HG03354 (cell line): ENCODE measurements around the gene SIGLEC7.

Source experiments
- ATAC-seq: cut with Tn5 transposase; IDR thresholded peaks from one replicate; pipeline ENCODE4 v1.9.1; 2021; ENCODE audit warnings: mild to moderate bottlenecking; ENCODE audit not compliant: unreplicated experiment, poor library complexity, severe bottlenecking

The SIGLEC7 gene

DNA sequence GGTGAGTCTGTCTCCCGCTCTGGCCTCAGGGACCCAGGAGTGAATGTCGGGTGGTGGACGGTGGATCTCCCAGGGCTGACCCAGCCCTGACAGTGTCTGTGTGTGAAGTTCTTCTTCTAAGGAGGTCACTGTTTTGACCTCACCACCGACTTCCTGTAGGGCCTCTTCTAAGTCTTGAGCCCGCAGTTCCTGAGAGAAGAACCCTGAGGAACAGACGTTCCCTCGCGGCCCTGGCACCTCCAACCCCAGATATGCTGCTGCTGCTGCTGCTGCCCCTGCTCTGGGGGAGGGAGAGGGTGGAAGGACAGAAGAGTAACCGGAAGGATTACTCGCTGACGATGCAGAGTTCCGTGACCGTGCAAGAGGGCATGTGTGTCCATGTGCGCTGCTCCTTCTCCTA is at the start of gene SIGLEC7:
Gene SIGLEC7, plus strand, starts transcription at position 183 of the 400 bp plus-strand sequence. Its CDS starts 69 bp downstream, at position 252.
- ATAC-seq: no peak

DNA sequence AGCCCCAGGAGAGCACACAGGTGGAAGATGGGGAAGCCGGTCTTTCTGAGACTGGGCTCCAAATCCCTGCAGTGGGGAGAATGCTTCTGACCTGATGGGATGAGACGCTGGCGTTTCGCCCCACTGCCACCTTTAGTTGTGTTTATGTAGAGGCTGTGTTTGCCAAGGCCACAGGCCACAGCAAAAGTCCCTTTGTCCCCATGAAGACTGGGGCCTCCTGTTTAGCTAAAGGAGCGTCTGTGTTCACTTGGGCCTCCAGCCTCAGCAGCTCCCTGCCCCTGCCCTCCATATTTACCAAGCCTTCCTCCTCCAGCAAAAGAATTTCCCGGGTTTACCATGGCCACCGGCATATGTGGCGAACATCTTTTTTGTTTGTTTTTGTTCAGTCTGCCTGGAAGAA is 49.0 kb upstream of the SIGLEC7 start:
- no peak for ATAC-seq

DNA sequence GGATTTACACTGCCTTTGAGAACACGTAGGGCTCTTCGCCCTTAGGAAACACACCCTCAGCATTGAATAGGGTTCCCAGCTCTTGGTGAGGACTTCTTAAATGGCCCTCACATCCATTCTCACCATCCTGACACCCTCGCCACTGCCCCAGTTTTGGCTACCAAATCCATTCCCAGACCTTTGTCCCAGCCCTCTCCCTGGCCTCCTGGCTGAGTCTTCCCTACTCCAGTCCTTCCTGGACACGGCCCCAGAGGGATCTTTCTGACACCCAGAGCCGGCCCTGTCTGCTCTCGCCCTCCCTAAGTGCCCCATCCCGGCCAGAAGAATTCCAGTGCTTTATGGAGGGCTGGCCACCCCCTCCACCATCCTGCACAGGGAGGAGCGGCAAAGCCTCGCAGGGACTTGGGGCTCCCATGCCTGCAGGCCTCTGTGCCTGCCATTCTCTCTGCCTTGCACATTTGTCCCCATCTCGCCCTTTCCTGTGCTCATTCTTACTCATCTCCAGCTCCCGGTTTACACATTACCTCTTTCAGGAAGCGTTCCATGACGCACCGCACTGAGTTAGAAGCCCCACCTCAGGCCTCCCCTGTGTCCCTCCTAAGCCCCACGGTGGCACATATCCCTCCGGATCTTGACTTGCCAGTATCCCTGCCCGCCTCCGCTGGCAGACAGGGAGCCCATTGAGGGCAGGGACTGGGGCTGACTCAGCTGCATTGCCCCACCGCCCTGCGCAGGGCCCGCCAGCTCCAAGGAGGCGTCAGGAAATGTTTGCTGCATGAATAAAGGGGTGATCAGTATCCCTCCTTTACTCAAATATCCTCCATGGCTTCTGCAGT is 48.4 kb upstream of the SIGLEC7 start:
- ATAC-seq: no peak

DNA sequence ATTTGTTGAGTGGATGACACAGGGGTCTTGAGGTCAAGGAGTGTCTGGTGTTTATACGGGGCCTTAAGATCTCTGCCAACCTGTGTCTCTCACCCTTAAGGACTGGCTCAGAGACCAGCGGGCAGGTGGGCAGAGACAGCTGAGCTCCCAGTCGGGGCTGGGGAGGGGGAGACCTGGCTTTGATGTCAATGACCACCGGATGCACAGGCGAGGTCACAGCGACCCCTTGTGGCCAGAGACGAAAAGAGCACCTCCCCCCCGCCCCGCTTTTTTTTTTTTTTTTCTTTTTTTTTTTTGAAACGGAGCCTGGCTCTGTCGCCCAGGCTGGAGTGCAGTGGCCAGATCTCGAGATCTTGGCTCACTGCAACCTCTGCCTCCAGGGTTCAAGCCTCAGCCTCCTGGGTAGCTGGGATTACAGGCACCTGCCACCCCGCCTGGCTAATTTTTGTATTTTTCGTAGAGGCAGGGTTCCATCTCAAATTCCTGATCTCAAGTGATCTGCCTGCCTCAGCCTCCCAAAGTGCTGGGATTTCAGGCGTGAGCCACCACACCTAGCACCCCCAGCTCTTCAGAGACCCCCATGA is 47.3 kb upstream of the SIGLEC7 start:
- no peak for ATAC-seq

DNA sequence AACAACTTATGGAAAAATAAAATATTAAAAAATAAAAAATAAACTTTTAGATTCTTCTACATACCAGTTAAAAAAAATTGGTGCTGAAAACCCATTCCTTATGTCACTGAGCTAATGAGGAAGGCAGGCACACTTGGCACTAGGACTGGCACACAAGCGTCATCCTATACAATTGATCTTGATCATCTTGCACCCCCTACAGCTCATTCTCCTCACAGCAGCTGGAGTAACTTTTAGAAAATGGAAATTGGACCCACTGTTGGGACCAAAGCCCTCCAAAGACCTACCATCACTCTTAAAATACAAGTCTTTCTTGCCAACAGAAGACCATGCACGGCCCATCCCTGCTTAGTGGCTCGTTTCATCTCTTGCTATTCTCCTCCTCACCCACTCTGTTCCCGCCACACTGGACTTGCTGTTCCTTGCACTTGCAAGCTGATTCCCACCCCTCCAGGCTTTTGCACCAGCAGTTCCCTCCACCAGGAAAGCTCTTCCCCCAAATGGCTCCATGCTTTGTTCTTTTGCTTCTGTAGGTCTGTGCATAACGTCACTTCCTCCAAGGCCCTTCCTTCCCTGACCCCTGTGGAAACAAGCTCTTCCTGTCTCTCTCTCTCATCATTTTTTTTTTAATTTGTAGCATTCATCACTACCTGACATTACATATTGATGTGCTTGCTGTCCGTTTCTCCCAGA is 45.5 kb upstream of the SIGLEC7 start:
- no peak for ATAC-seq

DNA sequence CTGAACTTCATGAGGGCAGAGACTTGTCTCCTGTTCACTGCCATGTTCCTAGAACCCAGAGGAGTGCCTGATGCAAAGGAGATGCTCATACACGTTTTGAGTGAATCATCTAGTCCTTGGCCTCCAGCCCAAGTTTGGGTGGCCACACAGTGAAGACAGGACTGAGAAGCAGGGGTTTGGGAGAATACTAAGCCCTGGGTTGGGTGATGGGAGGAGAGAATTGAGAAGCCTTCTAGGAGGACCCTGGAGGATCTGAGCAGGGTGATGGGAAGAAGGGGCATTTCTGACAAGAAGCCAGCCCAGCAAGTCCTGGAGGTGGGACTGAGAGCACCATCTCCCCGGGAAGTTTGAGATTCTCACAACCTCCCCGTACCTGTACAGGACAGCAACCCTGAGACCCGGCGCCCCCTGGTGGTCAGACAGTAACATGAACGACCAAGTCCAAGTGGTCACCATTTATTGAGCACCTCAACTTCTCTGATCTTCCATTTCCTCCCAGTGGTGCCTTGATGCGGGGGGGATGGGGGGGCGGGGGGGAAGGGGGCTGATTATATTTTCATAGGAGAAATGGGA is 44.8 kb upstream of the SIGLEC7 start:
- no peak for ATAC-seq

DNA sequence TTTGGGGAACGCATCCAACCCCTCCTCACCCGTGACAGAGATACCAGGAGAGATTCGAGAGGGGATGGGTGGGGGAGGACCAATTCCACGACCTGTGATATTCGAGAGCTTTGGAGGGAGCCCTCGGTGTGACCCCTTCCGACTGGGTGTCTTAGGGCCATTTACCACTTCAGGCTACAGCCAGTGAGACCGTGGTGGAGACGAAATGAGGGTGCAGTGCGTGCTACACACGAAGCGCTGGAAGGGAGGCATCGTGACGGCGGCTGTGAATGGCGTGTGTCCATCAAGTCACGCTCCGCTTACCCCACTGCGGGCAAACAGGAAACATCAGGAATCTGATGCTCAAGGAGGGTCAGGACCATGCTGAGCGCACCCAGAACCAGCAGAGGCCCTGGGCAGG is 44.3 kb upstream of the SIGLEC7 start:
- no peak for ATAC-seq

DNA sequence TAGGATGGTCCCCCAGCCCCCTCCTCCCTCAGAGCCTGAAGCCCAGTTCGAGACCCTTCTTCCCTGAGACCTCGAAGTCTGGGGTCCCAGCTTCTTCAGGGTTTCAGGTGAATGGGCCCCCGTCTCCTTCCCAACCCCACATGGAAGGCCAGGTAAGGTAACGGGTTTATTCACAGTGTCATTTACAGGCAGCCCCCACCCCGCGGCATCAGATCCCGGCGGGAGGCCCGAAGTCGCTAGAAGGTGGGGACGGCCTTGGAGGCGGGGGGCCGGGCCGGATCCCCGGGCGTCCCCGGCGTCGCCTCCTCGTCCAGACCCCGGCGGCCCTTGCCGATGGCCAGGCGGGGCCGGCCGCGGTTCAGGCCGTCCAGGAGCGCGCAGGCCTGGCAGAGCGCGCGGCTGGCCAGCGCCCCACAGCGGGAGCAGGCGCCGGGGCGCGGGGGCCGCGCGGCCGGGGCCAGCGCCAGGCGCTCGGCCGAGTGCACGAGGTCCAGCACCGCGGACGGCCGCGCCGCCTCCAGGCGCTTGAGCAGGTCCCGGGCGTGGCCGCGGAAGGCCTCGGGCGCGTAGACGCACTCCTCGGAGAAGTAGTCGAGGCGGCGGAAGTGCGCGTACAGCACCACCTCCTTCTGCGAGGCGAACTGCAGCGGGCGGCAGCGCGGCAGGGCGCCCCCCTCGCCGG is 43.6 kb upstream of the SIGLEC7 start:
- ATAC-seq: no peak

DNA sequence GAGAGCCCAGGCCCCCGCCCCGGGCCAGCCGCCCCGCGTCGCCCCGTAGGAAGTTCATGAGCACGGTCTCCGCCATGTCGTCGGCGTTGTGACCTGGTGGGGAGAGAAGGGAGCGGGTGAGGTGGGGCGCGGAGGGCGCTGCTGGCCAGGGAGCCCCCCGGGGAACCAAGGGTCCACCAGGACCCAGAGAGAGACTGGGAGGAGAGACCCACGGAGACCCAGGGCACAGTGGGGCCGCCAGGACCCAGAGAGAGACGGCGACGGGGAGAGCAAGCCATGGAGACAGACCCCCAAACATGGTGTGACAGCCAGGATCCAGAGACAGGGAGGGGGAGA is 43.1 kb upstream of the SIGLEC7 start:
- ATAC-seq: no peak

DNA sequence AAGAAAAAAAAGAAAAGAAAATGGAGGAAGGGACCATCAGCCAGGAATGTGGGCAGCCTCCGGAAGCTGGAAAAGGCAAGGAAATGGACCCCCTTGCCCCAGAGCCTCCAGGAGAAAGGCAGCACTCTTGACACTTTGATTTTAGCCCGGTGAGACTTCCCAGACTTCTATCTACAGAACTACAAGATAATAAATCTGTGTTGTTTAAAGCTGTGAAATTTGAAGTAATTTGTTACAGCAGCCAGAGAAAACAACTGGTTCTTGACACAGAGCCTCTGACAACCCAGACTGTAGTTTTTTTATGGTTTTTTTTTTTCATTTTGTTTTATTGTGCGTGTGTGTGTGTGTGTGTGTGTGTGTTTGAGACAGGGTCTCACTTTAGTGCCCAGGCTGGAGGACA is 41.5 kb upstream of the SIGLEC7 start:
- ATAC-seq: no peak

DNA sequence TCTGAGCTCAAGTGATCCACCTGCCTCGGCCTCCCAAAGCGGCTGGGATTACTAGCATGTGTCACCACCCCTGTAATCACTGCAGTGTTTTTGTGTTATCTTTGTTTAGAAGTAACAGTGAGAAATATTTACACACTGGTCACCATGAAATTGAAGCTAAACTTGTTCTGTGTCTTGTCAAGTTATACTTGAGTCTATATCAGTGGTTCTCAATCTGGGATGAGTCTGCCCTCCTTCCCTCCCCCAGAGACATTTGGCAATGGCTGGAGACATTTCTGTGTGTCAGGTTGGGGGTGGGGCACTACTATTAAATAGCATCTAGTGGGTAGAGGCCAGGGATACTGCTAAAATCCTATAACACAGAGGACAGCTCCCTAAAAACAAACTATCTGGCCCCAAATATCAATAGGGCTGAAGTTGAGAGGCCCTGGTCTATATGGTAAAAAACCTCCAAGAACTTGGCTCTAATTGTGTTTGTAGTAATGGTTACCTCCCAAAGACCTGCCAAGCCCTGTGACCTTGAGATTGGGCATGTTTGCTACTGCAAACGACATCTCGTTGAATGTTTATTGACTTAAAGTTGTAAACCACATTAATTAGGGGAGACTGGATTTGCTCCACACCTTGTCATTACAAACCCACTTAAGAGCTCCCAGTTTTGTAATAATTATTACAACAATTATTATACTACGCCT is 40.8 kb upstream of the SIGLEC7 start:
- ATAC-seq: no peak

DNA sequence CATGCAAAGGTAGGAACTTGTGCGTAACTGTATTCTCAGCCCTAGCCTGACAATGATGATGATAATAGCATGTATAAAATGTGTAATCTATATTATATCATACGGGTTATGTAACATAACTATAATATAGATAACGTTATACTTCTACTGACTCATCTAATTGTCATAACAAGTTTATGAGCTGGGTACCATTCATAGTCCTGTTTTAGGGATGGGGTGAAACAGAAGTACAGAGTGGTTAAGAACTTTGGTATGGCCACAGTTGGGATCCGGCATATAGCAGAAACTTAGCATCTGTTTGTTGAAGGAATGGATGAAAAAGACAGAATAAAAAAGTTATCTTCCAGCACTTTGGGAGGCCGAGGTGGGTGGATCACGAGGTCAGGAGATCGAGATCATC is 39.1 kb upstream of the SIGLEC7 start:
- no peak for ATAC-seq

DNA sequence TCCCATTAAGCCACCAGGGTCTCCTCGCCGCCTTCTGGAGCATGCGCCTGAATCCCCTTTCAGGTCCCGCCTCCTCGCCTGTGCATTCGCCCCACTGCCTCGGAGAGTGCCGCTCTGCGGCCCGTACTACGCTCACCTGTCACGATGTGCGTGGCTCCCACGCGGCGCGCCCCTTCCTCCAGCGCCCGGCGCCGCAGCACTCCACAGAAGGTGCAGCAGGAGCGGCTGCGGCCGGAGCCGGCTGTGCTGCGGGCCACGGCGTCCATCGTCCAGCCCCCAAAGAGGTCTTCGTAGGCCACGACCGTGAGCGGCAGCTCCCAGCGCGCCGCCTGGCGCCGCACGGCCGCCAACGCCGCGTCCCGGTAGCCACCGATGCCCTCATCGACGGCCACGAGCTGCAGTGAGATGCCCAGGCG is 38.2 kb upstream of the SIGLEC7 start:
- ATAC-seq: no peak

DNA sequence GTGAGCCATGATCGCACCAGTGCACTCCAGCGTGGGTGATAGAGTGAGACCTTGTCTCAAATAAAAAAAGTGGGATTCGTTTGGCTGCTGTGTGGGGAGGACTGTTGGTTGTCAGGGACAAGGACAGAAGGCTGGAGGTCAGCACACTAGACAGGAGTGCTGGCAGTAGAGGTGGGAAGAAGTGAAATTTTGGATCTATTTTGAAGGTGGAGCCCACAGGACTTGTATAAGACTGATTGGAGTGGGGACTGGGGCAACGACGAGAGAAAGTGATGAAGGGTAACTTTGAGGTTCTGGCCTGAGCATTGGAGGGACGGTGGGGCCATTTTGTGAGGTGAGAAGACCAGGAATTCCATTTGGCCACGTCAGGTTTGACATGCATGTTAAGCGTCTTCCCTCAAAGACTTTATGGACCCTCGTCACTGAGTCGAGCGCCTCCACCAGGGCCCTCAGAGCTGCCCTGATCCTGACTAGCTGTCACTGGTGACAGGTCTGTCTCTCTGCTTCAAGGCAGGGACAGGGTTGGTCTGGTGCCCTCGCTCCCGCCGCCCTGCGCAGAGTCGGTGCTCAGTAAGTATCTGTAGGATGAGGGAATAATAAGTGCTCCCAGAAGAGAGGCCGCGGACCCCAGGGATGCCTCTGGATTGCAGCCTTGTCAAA is 34.6 kb upstream of the SIGLEC7 start:
- ATAC-seq: no peak

DNA sequence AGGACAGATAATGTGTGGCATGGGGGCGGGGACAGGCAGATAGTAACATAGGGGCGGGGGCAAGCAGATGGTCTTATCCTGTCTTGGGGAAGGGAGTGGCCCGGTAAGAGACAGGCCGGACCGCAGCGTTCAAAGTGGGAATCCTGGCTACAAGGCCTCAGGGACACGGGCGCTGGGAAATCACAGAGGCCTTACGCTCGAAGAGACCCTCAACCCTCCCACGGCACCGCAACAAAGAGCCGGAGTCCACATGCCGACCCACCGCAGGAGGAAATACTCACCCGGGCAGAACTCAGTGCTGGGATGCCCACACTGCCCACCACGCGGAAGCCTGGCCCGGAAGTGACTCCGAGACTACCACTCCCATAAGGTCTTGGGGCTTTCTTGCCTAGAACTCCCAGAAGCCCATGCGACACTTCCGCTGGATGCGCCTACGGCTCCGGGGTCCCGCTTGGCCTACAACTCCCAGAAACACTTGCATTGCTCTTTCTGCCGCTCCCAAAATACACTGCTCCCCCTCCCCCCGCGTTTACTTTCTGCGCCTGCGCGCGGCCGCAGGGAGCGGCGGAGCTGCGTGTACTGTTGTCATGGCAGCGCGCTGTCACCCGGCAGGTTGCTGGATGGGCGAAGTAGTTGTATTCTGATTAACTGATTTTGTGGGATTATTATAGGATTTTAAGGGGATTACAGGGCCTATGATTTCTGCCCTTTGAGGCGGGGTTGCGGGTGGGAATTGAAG is 33.9 kb upstream of the SIGLEC7 start, which contains the start of gene CTU1:
Gene CTU1, minus strand, starts transcription at position 344 of the 739 bp plus-strand sequence. CDS start 3,840 bp downstream, outside the sequence.
- ATAC-seq: peak; percentile 97

DNA sequence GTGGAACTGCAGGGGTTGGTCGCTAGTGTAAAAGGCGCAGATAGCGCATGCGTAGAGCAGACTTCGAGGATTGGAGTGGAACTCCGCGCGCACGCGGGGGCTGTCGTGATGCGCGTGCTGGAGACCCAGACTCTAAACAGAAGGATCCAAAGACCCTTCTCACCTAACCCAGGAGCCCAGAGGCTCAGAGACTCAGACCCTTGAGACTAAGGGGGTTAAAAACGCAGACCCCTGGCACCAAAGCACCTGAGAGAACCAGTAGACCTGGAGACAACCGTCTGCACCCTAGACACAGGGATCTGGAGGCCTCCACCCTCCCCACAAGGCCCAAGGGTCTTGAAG is 33.3 kb upstream of the SIGLEC7 start:
- ATAC-seq: peak; percentile 38

DNA sequence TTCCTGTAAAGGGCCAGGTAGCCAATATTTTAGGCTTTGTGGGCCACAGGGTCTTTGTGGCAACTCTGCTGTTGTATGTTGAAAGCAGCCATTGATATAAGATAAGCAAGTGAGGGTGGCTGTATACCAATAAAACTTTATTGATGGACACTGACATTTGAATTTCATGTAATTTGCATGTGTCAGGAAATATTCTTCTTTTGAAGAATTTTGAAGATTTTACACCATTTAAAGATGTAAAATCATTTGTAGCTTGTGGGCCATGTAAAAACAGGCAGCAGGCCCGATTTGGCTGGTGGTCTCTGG is 31.5 kb upstream of the SIGLEC7 start:
- ATAC-seq: no peak

DNA sequence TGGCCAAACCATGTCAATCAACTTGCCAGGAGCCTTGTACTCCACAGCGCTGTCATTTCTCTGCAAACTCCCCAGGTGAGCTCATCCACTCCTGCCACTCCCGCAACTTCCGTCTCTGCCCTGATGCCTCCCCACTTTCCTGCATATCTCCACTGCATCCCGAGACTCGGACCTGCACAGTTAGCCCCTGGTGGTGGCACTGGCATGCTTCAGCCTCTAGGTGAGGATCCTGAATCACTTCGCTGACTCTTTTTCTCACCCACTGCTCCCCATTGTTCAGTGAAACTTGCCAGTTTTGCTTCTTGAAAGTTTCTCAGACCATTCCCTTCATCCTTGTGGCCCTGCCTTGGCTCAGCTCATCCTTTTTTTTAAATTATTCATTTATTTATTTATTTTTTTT is 30.5 kb upstream of the SIGLEC7 start:
- no peak for ATAC-seq
